Keratinocyte (primary cell): ENCODE data around the gene ANKS6. TPM values are rescaled to one million over a fixed set of nuclear protein-coding genes. Genes with fewer than 3 reads are reported as not detected.
A peak's percentile ranks its signal among the peaks of the same experiment; 100 is the strongest.

Experiments
- DNase-seq: peaks from one replicate; pipeline ENCODE4 v3.0.0-alpha.2; 2011; ENCODE audit warnings: low read depth, missing footprints, low spot score
- FAIRE-seq: peaks from 2 replicates; lab custom pipeline; 2011; peaks lifted over from hg19 to GRCh38; lab: Jason Lieb, UNC
- H2AFZ ChIP-seq: 2 replicates; pipeline ENCODE4 v1.6.0; 2012; ENCODE audit warnings: low read length, control low read depth, inconsistent platforms; ENCODE audit not compliant: control insufficient read depth
- H3K27ac ChIP-seq: 2 replicates; pipeline ENCODE4 v1.5.1; 2011; ENCODE audit warnings: low read length; ENCODE audit not compliant: control insufficient read depth, insufficient read depth
- H3K27me3 ChIP-seq: 3 replicates; pipeline ENCODE4 v1.6.0; 2011; ENCODE audit warnings: low read length; ENCODE audit not compliant: control insufficient read depth, insufficient read depth; ENCODE audit errors: extremely low read depth
- H3K36me3 ChIP-seq, 2 experiments: 2 replicates in 1 of 2; 3 replicates in 1 of 2; pipeline ENCODE4 v1.5.1; 2011; ENCODE audit warnings: low read length in 2 of 2, mild to moderate bottlenecking in 1 of 2; ENCODE audit not compliant: control insufficient read depth in 2 of 2, insufficient read depth in 2 of 2; ENCODE audit errors: extremely low read depth in 1 of 2
- H3K4me1 ChIP-seq: 3 replicates; pipeline ENCODE4 v1.5.1; 2011; ENCODE audit warnings: low read length; ENCODE audit not compliant: control insufficient read depth, insufficient read depth; ENCODE audit errors: extremely low read depth
- H3K4me2 ChIP-seq: 3 replicates; pipeline ENCODE4 v1.6.0; 2011; ENCODE audit warnings: low read depth, low read length; ENCODE audit not compliant: control insufficient read depth, insufficient read depth; ENCODE audit errors: extremely low read depth
- H3K4me3 ChIP-seq, 3 experiments: fragments of 200-600 bp in 1 of 3; sonication (generic) in 1 of 3; 2 replicates in 2 of 3; 3 replicates in 1 of 3; pipeline ENCODE4 v1.5.1; 2011 to 2016; ENCODE audit warnings: low read length in 3 of 3, mild to moderate bottlenecking in 3 of 3, control low read depth in 2 of 3, inconsistent platforms in 1 of 3, low read depth in 1 of 3, mixed read lengths in 1 of 3, mixed run types in 1 of 3, moderate library complexity in 1 of 3; ENCODE audit not compliant: control insufficient read depth in 2 of 3, insufficient read depth in 2 of 3; ENCODE audit errors: extremely low read depth in 1 of 3
- H3K79me2 ChIP-seq: 2 replicates; pipeline ENCODE4 v1.6.0; 2012; ENCODE audit warnings: low read length; ENCODE audit not compliant: control insufficient read depth, insufficient read depth
- H3K9ac ChIP-seq: 3 replicates; pipeline ENCODE4 v1.6.0; 2011; ENCODE audit warnings: low read length; ENCODE audit not compliant: control insufficient read depth, insufficient read depth; ENCODE audit errors: extremely low read depth
- H3K9me1 ChIP-seq: 3 replicates; pipeline ENCODE4 v1.6.0; 2011; ENCODE audit warnings: low read length; ENCODE audit not compliant: control insufficient read depth, insufficient read depth; ENCODE audit errors: extremely low read depth
- H3K9me3 ChIP-seq: 2 replicates; pipeline ENCODE4 v1.5.1; 2012; ENCODE audit warnings: low read depth, low read length; ENCODE audit not compliant: control insufficient read depth
- H4K20me1 ChIP-seq: 3 replicates; pipeline ENCODE4 v1.6.0; 2011; ENCODE audit warnings: low read length; ENCODE audit not compliant: control insufficient read depth, insufficient read depth; ENCODE audit errors: extremely low read depth
- EZH2 ChIP-seq: IDR thresholded peaks from one replicate; pipeline ENCODE4 v1.6.1; 2012; ENCODE audit warnings: inconsistent platforms, mild to moderate bottlenecking, low read length, moderate library complexity
- dilution Hi-C: fragments of 300-500 bp; cut with MboI; formaldehyde crosslinking; loops from one replicate; pipeline ENCODE4 v1.7.0; 2020; ENCODE audit warnings: low sequenced_read_pairs; ENCODE audit not compliant: extremely low pct_ligation_motif_present
- polyA plus RNA-seq, 5 experiments: library from polyadenylated mRNA; depleted of rRNA in 3 of 5; stranded (reverse) in 3 of 5; stranded (forward) in 1 of 5; unstranded in 1 of 5; fragments of >200 nt; gene quantifications; 1 replicate in 1 of 5; 2 replicates in 3 of 5; 3 replicates in 1 of 5; pipeline versions ENCODE4 v1.2.1 to v1.2.3, GENCODE V29; 2011 to 2012; ENCODE audit warnings: missing spikeins in 2 of 5, low read depth in 1 of 5, low replicate concordance in 1 of 5
- TF ChIP-seq, protein P1 (sequence below), 3 experiments: IDR thresholded peaks in 1 of 3; conservative IDR thresholded peaks in 1 of 3; optimal IDR thresholded peaks in 1 of 3; 2 replicates in 2 of 3; 3 replicates in 1 of 3; pipeline versions ENCODE3 to v1.5.1; 2011; ENCODE audit warnings: low read length in 3 of 3, mild to moderate bottlenecking in 3 of 3, moderate library complexity in 2 of 3, control low read depth in 1 of 3, inconsistent platforms in 1 of 3; ENCODE audit not compliant: insufficient read depth in 2 of 3; ENCODE audit errors: extremely low read depth in 1 of 3

Gene ANKS6
- polyA plus RNA-seq, 1 donor (not counting 4 experiments of a cell fraction or from before 2014, with no cell fraction given), result 13.5 TPM

DNA sequence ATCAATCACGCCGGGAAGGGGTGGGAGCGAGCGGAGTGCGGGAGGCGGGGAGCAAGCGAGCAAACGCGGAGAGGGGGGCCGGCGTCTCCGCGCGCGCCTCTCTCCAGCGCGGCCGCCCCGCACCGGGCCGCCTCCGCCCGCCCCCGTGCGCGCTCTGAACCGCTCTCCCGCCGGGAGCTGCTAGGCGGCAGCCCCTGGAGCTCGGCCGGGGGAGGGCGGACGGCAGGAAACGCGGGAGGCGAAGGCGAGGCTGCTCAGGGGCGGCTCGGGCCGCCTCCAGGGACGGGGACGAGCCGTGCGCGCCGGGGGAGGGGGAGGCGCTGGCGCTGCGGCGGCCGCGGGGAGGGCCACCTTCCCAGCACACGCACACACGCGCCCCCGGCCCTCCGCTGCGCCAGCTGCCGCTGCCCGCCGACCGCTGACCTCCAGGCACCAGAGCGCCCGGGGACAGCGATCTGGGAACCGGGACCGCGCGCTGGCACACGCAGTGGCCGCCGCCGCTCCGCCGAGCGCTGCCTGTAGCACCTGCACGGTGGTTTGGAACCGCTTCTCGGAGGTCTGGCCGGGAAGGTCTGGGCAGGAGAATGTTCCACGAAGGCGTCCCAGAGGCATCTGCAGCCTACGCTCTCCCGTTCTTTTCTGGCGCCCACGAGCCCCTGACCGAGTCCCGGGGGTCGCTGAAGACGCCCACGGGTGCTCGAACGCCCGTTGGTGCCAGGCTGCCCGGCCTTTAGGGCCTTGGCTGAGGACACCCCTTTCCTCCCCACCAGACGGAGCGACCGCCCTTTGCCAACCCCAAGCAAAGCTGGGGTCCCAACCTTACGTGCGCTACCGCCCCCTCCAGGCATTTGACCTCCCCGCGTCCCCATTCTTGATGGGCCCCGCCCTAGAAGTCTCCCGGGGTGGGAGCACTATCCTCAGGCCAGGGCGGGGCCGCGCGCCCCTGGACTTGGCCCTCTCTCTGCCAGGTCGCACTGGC, 87.1 kb downstream of the ANKS6 start, which contains the start of gene GABBR2:
TSS of gene GABBR2 (minus strand) at position 3 of the 979 bp plus-strand sequence. CDS start 198 bp downstream, outside the sequence.
- peaks cover 48% of the 10 kb centered on the region for H3K27me3 ChIP-seq
- dilution Hi-C loops, result no loop called here
- no peak for FAIRE-seq
- peak within 1 kb of the TSS; percentile 22 for H3K4me2 ChIP-seq
- H3K79me2 ChIP-seq, result no peaks in the 10 kb centered on the region
- H3K27ac ChIP-seq, result no peak within 1 kb of the TSS
- H3K4me1 ChIP-seq, result no peaks in the 10 kb centered on the region
- no peaks in the 10 kb centered on the region for H3K9me1 ChIP-seq
- H2AFZ ChIP-seq, result no peak within 1 kb of the TSS
- no peak within 1 kb of the TSS for H3K9ac ChIP-seq
- TF ChIP-seq, protein P1, sequence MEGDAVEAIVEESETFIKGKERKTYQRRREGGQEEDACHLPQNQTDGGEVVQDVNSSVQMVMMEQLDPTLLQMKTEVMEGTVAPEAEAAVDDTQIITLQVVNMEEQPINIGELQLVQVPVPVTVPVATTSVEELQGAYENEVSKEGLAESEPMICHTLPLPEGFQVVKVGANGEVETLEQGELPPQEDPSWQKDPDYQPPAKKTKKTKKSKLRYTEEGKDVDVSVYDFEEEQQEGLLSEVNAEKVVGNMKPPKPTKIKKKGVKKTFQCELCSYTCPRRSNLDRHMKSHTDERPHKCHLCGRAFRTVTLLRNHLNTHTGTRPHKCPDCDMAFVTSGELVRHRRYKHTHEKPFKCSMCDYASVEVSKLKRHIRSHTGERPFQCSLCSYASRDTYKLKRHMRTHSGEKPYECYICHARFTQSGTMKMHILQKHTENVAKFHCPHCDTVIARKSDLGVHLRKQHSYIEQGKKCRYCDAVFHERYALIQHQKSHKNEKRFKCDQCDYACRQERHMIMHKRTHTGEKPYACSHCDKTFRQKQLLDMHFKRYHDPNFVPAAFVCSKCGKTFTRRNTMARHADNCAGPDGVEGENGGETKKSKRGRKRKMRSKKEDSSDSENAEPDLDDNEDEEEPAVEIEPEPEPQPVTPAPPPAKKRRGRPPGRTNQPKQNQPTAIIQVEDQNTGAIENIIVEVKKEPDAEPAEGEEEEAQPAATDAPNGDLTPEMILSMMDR (optimal IDR thresholded peaks at IDR 0.05 in 1 of 3, IDR thresholded peaks at IDR 0.05 in 1 of 3, conservative IDR thresholded peaks at IDR 0.05 in 1 of 3; ENCODE audit: extremely low read depth in 1 of 3, insufficient read depth in 2 of 3, low read length in 3 of 3), result no peak
- peak; percentile 75 for TF ChIP-seq EZH2
- no peaks in the 10 kb centered on the region for H3K9me3 ChIP-seq
- no peak within 1 kb of the TSS for H3K4me3 ChIP-seq
- DNase-seq, result no peak
- H3K36me3 ChIP-seq, result no peaks in the 10 kb centered on the region
- no peaks in the 10 kb centered on the region for H4K20me1 ChIP-seq

DNA sequence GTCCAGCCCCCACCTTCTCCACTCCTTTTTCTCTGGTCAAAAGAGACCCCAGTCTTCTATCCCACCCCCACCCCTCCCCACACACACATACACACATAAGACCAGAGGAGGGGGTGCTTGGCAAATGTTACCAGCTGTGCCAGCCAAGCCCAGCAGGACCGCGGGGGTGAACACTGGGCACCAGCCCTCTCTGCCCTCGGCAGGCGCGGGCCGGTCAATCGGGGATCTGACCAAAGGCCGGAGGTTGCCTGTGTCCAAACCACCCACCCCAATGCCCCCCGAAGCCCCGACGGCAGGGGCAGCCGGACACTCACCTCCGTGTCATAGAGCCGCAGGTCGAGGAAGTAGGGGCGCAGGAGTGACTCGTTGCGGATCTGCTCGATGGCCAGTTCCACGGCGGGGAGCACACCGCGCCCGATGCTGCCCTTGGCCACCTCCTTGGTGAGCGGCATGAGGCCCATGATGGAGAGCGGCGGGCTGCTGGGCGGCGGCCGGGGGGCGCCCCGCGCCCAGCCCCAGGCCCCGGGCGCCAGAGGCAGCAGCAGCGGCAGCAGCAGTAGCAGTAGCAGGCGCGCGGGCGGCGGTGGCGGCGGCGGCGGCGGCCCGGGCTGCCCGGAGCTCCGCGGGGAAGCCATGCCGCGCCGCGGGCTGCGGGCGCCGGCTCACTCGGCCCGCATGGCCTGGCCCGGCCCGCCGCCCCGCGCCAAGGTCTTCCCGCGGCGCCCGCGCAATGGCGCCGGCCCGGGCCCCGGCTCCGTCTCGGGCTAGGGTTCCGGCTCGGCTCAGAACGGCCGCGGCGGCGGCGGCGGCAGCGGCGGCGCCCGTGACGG, 88.0 kb downstream of the ANKS6 start:
- no peak overlapping the region for H3K4me3 ChIP-seq
- H2AFZ ChIP-seq, result no peak overlapping the region
- peak overlapping the region; percentile 22 for H3K4me2 ChIP-seq
- H3K4me1 ChIP-seq, result no peaks in the 10 kb centered on the region
- TF ChIP-seq, protein P1 (optimal IDR thresholded peaks at IDR 0.05 in 1 of 3, IDR thresholded peaks at IDR 0.05 in 1 of 3, conservative IDR thresholded peaks at IDR 0.05 in 1 of 3; ENCODE audit: extremely low read depth in 1 of 3, insufficient read depth in 2 of 3, low read length in 3 of 3), result no peak
- peak; percentile 26 for TF ChIP-seq EZH2
- dilution Hi-C loops, result no loop called here
- peaks cover 48% of the 10 kb centered on the region for H3K27me3 ChIP-seq
- no peak for DNase-seq
- no peaks in the 10 kb centered on the region for H3K9me3 ChIP-seq
- H3K9me1 ChIP-seq, result no peaks in the 10 kb centered on the region
- H3K27ac ChIP-seq, result no peak overlapping the region
- no peak for FAIRE-seq
- no peaks in the 10 kb centered on the region for H4K20me1 ChIP-seq
- H3K79me2 ChIP-seq, result no peaks in the 10 kb centered on the region
- H3K9ac ChIP-seq, result no peak overlapping the region
- H3K36me3 ChIP-seq, result no peaks in the 10 kb centered on the region
